Measurements from ENCODE around the gene STAT5B. TPM values are rescaled to one million over a fixed set of nuclear protein-coding genes. Genes with fewer than 3 reads are reported as not detected.

The STAT5B gene
- total and polyA plus RNA-seq, 2 of the 8 experiments (the other 6 are each of a cell fraction or from before 2014, with no cell fraction given) = 35.3 to 52.6 TPM

DNA sequence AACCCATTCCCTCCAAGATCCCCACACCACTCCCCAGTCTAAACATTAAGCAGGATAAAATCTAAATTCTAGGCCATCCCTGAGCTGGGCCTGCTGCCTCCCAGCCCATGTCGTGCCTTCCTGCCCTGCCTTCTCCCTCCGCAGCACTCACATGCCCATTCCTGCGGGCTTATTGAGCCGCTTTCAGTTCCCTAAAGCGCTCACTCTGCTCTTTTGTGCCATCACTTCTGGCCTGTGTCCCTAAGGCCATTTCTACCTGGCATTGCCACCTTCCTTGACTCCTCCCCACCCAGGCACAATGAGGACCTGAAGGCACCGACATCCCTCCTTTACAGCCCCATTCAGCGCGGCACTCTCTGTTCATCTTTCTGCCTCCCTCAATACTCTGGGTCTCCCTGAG lies 108.4 kb downstream of the STAT5B start (continued):
- TF ChIP-seq, protein P1, sequence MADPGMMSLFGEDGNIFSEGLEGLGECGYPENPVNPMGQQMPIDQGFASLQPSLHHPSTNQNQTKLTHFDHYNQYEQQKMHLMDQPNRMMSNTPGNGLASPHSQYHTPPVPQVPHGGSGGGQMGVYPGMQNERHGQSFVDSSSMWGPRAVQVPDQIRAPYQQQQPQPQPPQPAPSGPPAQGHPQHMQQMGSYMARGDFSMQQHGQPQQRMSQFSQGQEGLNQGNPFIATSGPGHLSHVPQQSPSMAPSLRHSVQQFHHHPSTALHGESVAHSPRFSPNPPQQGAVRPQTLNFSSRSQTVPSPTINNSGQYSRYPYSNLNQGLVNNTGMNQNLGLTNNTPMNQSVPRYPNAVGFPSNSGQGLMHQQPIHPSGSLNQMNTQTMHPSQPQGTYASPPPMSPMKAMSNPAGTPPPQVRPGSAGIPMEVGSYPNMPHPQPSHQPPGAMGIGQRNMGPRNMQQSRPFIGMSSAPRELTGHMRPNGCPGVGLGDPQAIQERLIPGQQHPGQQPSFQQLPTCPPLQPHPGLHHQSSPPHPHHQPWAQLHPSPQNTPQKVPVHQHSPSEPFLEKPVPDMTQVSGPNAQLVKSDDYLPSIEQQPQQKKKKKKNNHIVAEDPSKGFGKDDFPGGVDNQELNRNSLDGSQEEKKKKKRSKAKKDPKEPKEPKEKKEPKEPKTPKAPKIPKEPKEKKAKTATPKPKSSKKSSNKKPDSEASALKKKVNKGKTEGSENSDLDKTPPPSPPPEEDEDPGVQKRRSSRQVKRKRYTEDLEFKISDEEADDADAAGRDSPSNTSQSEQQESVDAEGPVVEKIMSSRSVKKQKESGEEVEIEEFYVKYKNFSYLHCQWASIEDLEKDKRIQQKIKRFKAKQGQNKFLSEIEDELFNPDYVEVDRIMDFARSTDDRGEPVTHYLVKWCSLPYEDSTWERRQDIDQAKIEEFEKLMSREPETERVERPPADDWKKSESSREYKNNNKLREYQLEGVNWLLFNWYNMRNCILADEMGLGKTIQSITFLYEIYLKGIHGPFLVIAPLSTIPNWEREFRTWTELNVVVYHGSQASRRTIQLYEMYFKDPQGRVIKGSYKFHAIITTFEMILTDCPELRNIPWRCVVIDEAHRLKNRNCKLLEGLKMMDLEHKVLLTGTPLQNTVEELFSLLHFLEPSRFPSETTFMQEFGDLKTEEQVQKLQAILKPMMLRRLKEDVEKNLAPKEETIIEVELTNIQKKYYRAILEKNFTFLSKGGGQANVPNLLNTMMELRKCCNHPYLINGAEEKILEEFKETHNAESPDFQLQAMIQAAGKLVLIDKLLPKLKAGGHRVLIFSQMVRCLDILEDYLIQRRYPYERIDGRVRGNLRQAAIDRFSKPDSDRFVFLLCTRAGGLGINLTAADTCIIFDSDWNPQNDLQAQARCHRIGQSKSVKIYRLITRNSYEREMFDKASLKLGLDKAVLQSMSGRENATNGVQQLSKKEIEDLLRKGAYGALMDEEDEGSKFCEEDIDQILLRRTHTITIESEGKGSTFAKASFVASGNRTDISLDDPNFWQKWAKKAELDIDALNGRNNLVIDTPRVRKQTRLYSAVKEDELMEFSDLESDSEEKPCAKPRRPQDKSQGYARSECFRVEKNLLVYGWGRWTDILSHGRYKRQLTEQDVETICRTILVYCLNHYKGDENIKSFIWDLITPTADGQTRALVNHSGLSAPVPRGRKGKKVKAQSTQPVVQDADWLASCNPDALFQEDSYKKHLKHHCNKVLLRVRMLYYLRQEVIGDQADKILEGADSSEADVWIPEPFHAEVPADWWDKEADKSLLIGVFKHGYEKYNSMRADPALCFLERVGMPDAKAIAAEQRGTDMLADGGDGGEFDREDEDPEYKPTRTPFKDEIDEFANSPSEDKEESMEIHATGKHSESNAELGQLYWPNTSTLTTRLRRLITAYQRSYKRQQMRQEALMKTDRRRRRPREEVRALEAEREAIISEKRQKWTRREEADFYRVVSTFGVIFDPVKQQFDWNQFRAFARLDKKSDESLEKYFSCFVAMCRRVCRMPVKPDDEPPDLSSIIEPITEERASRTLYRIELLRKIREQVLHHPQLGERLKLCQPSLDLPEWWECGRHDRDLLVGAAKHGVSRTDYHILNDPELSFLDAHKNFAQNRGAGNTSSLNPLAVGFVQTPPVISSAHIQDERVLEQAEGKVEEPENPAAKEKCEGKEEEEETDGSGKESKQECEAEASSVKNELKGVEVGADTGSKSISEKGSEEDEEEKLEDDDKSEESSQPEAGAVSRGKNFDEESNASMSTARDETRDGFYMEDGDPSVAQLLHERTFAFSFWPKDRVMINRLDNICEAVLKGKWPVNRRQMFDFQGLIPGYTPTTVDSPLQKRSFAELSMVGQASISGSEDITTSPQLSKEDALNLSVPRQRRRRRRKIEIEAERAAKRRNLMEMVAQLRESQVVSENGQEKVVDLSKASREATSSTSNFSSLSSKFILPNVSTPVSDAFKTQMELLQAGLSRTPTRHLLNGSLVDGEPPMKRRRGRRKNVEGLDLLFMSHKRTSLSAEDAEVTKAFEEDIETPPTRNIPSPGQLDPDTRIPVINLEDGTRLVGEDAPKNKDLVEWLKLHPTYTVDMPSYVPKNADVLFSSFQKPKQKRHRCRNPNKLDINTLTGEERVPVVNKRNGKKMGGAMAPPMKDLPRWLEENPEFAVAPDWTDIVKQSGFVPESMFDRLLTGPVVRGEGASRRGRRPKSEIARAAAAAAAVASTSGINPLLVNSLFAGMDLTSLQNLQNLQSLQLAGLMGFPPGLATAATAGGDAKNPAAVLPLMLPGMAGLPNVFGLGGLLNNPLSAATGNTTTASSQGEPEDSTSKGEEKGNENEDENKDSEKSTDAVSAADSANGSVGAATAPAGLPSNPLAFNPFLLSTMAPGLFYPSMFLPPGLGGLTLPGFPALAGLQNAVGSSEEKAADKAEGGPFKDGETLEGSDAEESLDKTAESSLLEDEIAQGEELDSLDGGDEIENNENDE (IDR thresholded peaks at IDR 0.05; ENCODE audit: insufficient replicate concordance, low read length) = no peak
- no peak for TF ChIP-seq SIRT6 (IDR thresholded peaks at IDR 0.05; ENCODE audit: low read length)
- TF ChIP-seq, protein P2, sequence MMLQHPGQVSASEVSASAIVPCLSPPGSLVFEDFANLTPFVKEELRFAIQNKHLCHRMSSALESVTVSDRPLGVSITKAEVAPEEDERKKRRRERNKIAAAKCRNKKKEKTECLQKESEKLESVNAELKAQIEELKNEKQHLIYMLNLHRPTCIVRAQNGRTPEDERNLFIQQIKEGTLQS (IDR thresholded peaks at IDR 0.05; ENCODE audit: insufficient read depth, low read depth, low read length) = no peak
- TF ChIP-seq NRF1 (IDR thresholded peaks at IDR 0.05; ENCODE audit: low read depth, low read length) = no peak
- no peak for TF ChIP-seq SUZ12 (IDR thresholded peaks at IDR 0.05; ENCODE audit: low read length)

Measured in H1 (cell line).